PFSK-1 (cell line): ENCODE results near the gene PCDHAC1.

Experiments used
- POLR2AphosphoS5 ChIP-seq: IDR thresholded peaks from 2 replicates; pipeline ENCODE4 v1.6.1; 2012; ENCODE audit warnings: low read depth, mild to moderate bottlenecking, control low read depth, low read length, moderate library complexity
- REST ChIP-seq, 2 experiments: IDR thresholded peaks; 2 replicates each; pipeline versions ENCODE4 v1.6.1 to v1.8.0; 2011 to 2012; ENCODE audit warnings: low read depth in 2 of 2, low read length in 2 of 2, control low read depth in 1 of 2, inconsistent platforms in 1 of 2, mild to moderate bottlenecking in 1 of 2, moderate library complexity in 1 of 2; ENCODE audit not compliant: insufficient read depth in 1 of 2
- SIN3A ChIP-seq: IDR thresholded peaks from 2 replicates; pipeline ENCODE4 v1.6.1; 2012; ENCODE audit warnings: mild to moderate bottlenecking, low read length, moderate library complexity, borderline replicate concordance; ENCODE audit not compliant: insufficient read depth
- TAF1 ChIP-seq: IDR thresholded peaks from 2 replicates; pipeline ENCODE4 v1.6.1; 2012; ENCODE audit warnings: low read length, control low read depth, borderline replicate concordance; ENCODE audit not compliant: insufficient read depth

- TF ChIP-seq REST (IDR thresholded peaks at IDR 0.05; ENCODE audit: insufficient read depth in 1 of 2, low read depth in 2 of 2, low read length in 2 of 2) (no peak), SIN3A (no peak), POLR2AphosphoS5 (no peak), TAF1 (no peak)
Observed at GRCh38 chr5:140951636-140952035, 25.5 kb downstream of the PCDHAC1 start.
